ENCODE measurements around the gene ZNF44.

DNA sequence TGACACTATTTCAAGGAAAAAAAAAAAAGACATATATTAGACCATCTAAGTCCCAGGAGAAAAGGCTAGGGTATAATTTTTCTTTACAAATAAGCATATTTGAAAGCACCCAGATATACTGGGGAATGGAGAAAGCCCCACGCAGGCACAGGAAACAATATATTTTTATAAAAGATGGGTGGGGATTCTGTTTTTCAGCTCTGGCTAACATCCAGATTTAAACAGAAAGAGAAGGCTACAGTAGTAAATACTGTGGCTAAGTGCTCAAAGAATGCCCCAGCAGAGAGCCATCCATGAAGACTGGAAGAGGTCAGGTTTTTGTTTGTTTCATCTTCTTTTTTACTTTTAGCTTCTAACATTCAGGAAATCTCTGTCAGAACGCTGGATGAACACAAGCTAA lies 16.0 kb downstream of the ZNF44 start:
- TF ChIP-seq POLR2A (IDR thresholded peaks at IDR 0.05) = no peak
- TF ChIP-seq CTCF (IDR thresholded peaks at IDR 0.05) = no peak
